22Rv1 (cell line): ENCODE measurements around the gene FGGY.
"Not testable (repeated sequence)": the region's sequence is repeated elsewhere in the genome, so short reads cannot be mapped to it uniquely, and the experiment has no call there.

Experiments
- H3K27ac ChIP-seq: fragments of 450-650 bp; 2 replicates; pipeline ENCODE4 v1.5.1; 2017
- CTCF ChIP-seq: fragments of 450-650 bp; IDR thresholded peaks from 2 replicates; pipeline ENCODE4 v1.5.1; 2017; ENCODE audit warnings: mild to moderate bottlenecking
- ZFX ChIP-seq: fragments of 450-650 bp; IDR thresholded peaks from 2 replicates; pipeline ENCODE4 v1.6.1; 2017; ENCODE audit warnings: antibody characterized with exemption, borderline replicate concordance

The FGGY gene

GRCh38 chr1:59458884-59459283 is 162.0 kb downstream of the FGGY start:
- no peak overlapping the region for H3K27ac ChIP-seq
- TF ChIP-seq ZFX = no peak

GRCh38 chr1:59462942-59463341 is 166.0 kb downstream of the FGGY start:
- H3K27ac ChIP-seq = not testable (repeated sequence)

- H3K27ac ChIP-seq = not testable (repeated sequence)
Measured at GRCh38 chr1:59465478-59465877, 168.6 kb downstream of the FGGY start.

GRCh38 chr1:59468828-59469428 is 172.0 kb downstream of the FGGY start:
- TF ChIP-seq ZFX = no peak
- no peak overlapping the region for H3K27ac ChIP-seq

- not testable (repeated sequence) for H3K27ac ChIP-seq
Measured at GRCh38 chr1:59471991-59472570, 175.2 kb downstream of the FGGY start.

GRCh38 chr1:59473831-59474230 is 176.9 kb downstream of the FGGY start:
- TF ChIP-seq ZFX = no peak
- no peak for TF ChIP-seq CTCF
- H3K27ac ChIP-seq = peak overlapping the region; percentile 82

- no peak for TF ChIP-seq ZFX
- TF ChIP-seq CTCF = no peak
- peak overlapping the region; percentile 82 for H3K27ac ChIP-seq
Measured at GRCh38 chr1:59474496-59474895, 177.6 kb downstream of the FGGY start.

- peak overlapping the region; percentile 82 for H3K27ac ChIP-seq
- no peak for TF ChIP-seq ZFX
- TF ChIP-seq CTCF = no peak
Measured at GRCh38 chr1:59475737-59476136, 178.8 kb downstream of the FGGY start.

- H3K27ac ChIP-seq = 0 out of 2 replicates have a peak overlapping the region, but pooled peaks have one; percentile 82
- TF ChIP-seq ZFX (no peak), CTCF (no peak)
Measured at GRCh38 chr1:59477286-59477685, 180.4 kb downstream of the FGGY start.

GRCh38 chr1:59477867-59478266 is 181.0 kb downstream of the FGGY start:
- no peak overlapping the region for H3K27ac ChIP-seq
- TF ChIP-seq CTCF = no peak
- TF ChIP-seq ZFX = no peak
